Mucosa of stomach (tissue), 1 donor: Measurements from ENCODE around the gene ITFG1.
"Not testable (repeated sequence)": the region's sequence is repeated elsewhere in the genome, so short reads cannot be mapped to it uniquely, and the experiment has no call there.

ENCODE experiments used
- H3K27me3 ChIP-seq: one replicate; pipeline ENCODE4 v1.7.0; 2013; ENCODE audit warnings: mild to moderate bottlenecking, low read length; ENCODE audit not compliant: control insufficient read depth, insufficient read depth
- H3K36me3 ChIP-seq: one replicate; pipeline ENCODE4 v1.7.0; 2013; ENCODE audit warnings: low read length; ENCODE audit not compliant: control insufficient read depth, insufficient read depth
- H3K4me1 ChIP-seq: one replicate; pipeline ENCODE4 v1.7.0; 2013; ENCODE audit warnings: mild to moderate bottlenecking, low read length; ENCODE audit not compliant: control insufficient read depth, insufficient read depth
- H3K4me3 ChIP-seq: one replicate; pipeline ENCODE4 v1.7.0; 2013; ENCODE audit warnings: low read length
- H3K9ac ChIP-seq: one replicate; pipeline ENCODE4 v1.7.0; 2013; ENCODE audit warnings: mild to moderate bottlenecking, low read length, moderate library complexity
- H3K9me3 ChIP-seq: one replicate; pipeline ENCODE4 v1.7.0; 2013; ENCODE audit warnings: mild to moderate bottlenecking, low read length, moderate library complexity; ENCODE audit not compliant: control insufficient read depth
- donor health status: Pancreatic carcinoma.

Gene ITFG1

DNA sequence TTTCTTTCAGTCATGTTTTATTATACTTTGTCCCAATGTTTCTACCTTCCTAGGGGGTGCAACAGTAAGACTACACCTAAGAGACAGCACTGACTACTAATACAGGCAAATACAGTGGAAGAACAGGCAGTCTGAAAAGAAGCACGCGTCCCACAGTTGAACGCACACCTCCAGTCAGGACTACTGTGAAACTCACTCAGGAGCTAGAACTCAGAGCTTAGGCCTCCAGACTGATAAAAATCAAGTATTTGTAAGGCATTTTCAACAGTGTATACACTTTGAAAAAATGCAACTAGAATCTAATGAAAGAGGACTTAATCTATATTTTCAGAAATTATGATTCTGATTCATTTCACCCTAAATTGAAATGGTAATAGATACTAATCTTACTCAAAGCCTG lies 14.4 kb downstream of the ITFG1 start:
- H3K9me3 ChIP-seq, result no peaks in the 10 kb centered on the region
- H3K36me3 ChIP-seq, result no peaks in the 10 kb centered on the region
- H3K4me3 ChIP-seq, result no peak overlapping the region
- no peaks in the 10 kb centered on the region for H3K27me3 ChIP-seq
- peaks cover 6% of the 10 kb centered on the region for H3K4me1 ChIP-seq
- H3K9ac ChIP-seq, result no peak overlapping the region

DNA sequence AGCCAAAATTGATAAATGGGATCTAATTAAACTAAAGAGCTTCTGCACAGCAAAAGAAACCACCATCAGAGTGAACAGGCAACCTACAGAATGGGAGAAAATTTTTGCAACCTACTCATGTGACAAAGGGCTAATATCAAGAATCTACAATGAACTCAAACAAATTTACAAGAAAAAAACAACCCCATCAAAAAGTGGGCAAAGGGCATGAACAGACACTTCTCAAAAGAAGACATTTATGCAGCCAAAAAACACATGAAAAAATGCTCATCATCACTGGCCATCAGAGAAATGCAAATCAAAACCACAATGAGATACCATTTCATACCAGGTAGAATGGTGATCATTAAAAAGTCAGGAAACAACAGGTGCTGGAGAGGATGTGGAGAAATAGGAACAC lies 18.0 kb downstream of the ITFG1 start:
- H3K9ac ChIP-seq, H3K4me3 ChIP-seq, H3K9me3 ChIP-seq, H3K36me3 ChIP-seq, H3K4me1 ChIP-seq, H3K27me3 ChIP-seq: not testable (repeated sequence)

- not testable (repeated sequence) for H3K4me1 ChIP-seq, H3K36me3 ChIP-seq, H3K9me3 ChIP-seq, H3K9ac ChIP-seq, H3K27me3 ChIP-seq, H3K4me3 ChIP-seq
Measured at GRCh38 chr16:47440066-47440465, 20.8 kb downstream of the ITFG1 start.

DNA sequence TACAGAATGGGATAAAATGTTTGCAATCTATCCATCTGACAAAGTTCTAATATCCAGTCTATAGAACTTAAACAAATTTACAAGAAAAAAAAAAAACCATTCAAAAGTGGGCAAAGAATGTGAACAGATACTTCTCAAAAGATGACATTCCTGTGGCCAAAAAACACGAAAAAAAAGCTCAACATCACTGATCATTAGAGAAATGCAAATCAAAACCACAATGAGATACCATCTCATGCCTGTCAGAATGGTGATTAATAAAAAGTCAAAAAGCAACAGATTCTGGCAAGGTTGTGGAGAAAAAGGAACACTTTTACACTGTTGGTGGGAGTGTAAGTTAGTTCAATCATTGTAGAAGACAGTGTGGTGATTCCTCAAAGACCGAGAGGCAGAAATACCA lies 26.6 kb downstream of the ITFG1 start:
- not testable (repeated sequence) for H3K36me3 ChIP-seq, H3K9ac ChIP-seq, H3K4me3 ChIP-seq, H3K9me3 ChIP-seq, H3K4me1 ChIP-seq, H3K27me3 ChIP-seq

GRCh38 chr16:47431960-47432359 lies 28.9 kb downstream of the ITFG1 start:
- no peaks in the 10 kb centered on the region for H3K27me3 ChIP-seq
- no peak overlapping the region for H3K4me3 ChIP-seq
- no peak overlapping the region for H3K9ac ChIP-seq
- H3K9me3 ChIP-seq, result no peaks in the 10 kb centered on the region
- no peaks in the 10 kb centered on the region for H3K36me3 ChIP-seq
- H3K4me1 ChIP-seq, result no peaks in the 10 kb centered on the region

DNA sequence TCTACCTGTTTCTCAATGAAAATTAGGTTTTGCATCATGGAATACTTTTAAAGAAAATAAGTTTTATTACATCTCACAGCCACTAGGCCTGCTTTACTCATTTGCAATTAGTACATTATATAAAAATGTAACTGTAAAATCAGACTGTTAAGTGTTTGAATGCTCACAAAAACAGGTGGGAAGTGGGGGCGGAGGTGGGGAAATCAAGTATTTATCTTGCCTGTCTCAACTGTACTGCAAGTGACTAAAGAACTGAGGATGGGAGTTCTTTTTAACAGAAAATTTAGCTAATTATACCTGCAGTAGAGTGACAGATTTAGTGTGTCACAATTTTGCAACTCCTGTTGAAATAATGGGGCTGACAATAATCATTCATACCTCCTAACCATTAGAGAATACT lies 34.1 kb downstream of the ITFG1 start:
- H3K9ac ChIP-seq, result no peak overlapping the region
- no peaks in the 10 kb centered on the region for H3K27me3 ChIP-seq
- H3K4me3 ChIP-seq, result no peak overlapping the region
- H3K36me3 ChIP-seq, result no peaks in the 10 kb centered on the region
- H3K9me3 ChIP-seq, result no peaks in the 10 kb centered on the region
- H3K4me1 ChIP-seq, result no peaks in the 10 kb centered on the region

GRCh38 chr16:47424846-47425245 lies 36.0 kb downstream of the ITFG1 start:
- Histone ChIP-seq H3K4me1 (no peaks in the 10 kb centered on the region), H3K27me3 (no peaks in the 10 kb centered on the region), H3K9ac (no peak overlapping the region), H3K4me3 (no peak overlapping the region), H3K36me3 (no peaks in the 10 kb centered on the region), H3K9me3 (no peaks in the 10 kb centered on the region)

DNA sequence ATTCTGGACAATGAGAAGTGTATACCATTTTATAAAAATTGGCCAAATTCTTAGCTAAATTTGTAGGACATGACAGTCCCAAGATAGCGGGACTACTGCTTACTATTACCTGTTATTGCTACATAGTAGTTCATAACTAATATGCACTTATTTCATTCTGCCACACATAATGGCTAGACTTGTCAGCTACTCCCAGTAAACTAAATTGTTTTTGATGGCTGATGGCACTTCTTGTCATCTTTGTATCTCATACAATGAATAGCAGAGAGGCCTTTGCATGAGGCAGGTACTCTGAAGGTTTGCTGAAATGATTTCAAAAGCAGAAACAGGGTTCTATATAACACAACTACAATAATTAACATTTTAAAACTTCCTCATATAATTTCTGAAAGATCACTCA lies 44.0 kb downstream of the ITFG1 start:
- H3K4me1 ChIP-seq, result no peaks in the 10 kb centered on the region
- no peak overlapping the region for H3K9ac ChIP-seq
- H3K9me3 ChIP-seq, result no peaks in the 10 kb centered on the region
- no peaks in the 10 kb centered on the region for H3K27me3 ChIP-seq
- H3K36me3 ChIP-seq, result no peaks in the 10 kb centered on the region
- H3K4me3 ChIP-seq, result no peak overlapping the region

DNA sequence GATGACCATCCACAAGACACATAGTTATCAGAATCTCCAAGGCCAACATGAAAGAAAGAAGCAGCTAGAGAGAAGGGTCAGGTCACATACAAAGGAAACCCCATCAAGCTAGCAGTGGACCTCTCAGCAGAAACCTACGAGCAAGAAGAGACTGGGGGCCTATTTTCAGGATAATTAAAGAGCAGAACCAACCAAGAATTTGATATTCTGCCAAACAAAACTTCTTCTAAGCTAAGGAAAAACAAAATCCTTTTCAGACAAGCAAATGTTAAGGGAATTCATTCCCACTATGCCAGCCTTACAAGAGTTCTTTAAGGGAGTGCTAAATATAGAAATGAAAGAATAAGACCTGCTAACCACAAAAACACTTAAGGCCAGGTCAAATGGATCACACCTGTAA lies 47.8 kb downstream of the ITFG1 start:
- no peaks in the 10 kb centered on the region for H3K36me3 ChIP-seq
- no peaks in the 10 kb centered on the region for H3K27me3 ChIP-seq
- H3K4me3 ChIP-seq, result no peak overlapping the region
- H3K4me1 ChIP-seq, result no peaks in the 10 kb centered on the region
- H3K9ac ChIP-seq, result no peak overlapping the region
- H3K9me3 ChIP-seq, result no peaks in the 10 kb centered on the region

- no peaks in the 10 kb centered on the region for H3K36me3 ChIP-seq
- H3K4me3 ChIP-seq, result no peak overlapping the region
- H3K4me1 ChIP-seq, result no peaks in the 10 kb centered on the region
- H3K9ac ChIP-seq, result no peak overlapping the region
- H3K9me3 ChIP-seq, result no peaks in the 10 kb centered on the region
- H3K27me3 ChIP-seq, result no peaks in the 10 kb centered on the region
Measured at GRCh38 chr16:47408491-47408890, 52.4 kb downstream of the ITFG1 start.

GRCh38 chr16:47395733-47396498 lies 64.9 kb downstream of the ITFG1 start:
- Histone ChIP-seq H3K4me1 (peaks cover 8% of the 10 kb centered on the region), H3K4me3 (no peak overlapping the region), H3K36me3 (no peaks in the 10 kb centered on the region), H3K9me3 (no peaks in the 10 kb centered on the region), H3K9ac (no peak overlapping the region), H3K27me3 (no peaks in the 10 kb centered on the region)

GRCh38 chr16:47392081-47392480 lies 68.8 kb downstream of the ITFG1 start:
- peaks cover 8% of the 10 kb centered on the region for H3K4me1 ChIP-seq
- no peak overlapping the region for H3K9ac ChIP-seq
- no peaks in the 10 kb centered on the region for H3K9me3 ChIP-seq
- H3K27me3 ChIP-seq, result no peaks in the 10 kb centered on the region
- H3K4me3 ChIP-seq, result no peak overlapping the region
- H3K36me3 ChIP-seq, result no peaks in the 10 kb centered on the region

- Histone ChIP-seq H3K4me3 (no peak overlapping the region), H3K4me1 (peaks cover 8% of the 10 kb centered on the region), H3K9me3 (no peaks in the 10 kb centered on the region), H3K36me3 (no peaks in the 10 kb centered on the region), H3K27me3 (no peaks in the 10 kb centered on the region), H3K9ac (no peak overlapping the region)
Measured at GRCh38 chr16:47388705-47389104, 72.2 kb downstream of the ITFG1 start.
